Renal cortical epithelial cell (primary cell): ENCODE measurements around the gene PCNT. TPM values are rescaled to one million over a fixed set of nuclear protein-coding genes. Genes with fewer than 3 reads are reported as not detected.
"Not testable (repeated sequence)": the region's sequence is repeated elsewhere in the genome, so short reads cannot be mapped to it uniquely, and the experiment has no call there.

Source experiments
- DNase-seq: peaks from one replicate; pipeline ENCODE4 v3.0.0-alpha.2; 2011; ENCODE audit warnings: low read depth
- total RNA-seq: library from RNA; depleted of rRNA; stranded (reverse); fragments of >200 nt; gene quantifications from 2 replicates; pipeline ENCODE4 v1.2.3, GENCODE V29; 2014

PCNT gene
- total RNA-seq, 1 donor from 2014 or later: 27.1 TPM

DNA sequence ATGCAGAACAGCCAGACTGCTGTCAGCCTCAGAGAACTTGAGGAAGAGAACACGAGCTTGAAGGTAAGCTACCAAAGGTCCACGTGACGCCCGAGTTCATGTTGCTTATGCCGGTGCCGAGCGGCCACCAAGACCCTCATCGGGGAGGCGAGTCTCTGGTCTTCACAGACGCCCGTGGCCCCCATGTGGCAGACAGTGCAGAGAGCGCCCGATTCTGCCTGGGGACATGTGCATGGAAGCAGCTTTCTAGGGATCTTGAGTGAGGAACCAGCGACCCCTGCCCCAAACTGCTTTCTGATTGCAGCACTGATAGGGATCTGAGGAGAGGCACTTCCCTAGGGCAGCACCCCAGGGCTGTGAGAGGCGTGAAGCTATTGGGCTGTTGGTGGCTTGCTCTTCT is 78.5 kb downstream of the PCNT start:
- DNase-seq: no peak

DNA sequence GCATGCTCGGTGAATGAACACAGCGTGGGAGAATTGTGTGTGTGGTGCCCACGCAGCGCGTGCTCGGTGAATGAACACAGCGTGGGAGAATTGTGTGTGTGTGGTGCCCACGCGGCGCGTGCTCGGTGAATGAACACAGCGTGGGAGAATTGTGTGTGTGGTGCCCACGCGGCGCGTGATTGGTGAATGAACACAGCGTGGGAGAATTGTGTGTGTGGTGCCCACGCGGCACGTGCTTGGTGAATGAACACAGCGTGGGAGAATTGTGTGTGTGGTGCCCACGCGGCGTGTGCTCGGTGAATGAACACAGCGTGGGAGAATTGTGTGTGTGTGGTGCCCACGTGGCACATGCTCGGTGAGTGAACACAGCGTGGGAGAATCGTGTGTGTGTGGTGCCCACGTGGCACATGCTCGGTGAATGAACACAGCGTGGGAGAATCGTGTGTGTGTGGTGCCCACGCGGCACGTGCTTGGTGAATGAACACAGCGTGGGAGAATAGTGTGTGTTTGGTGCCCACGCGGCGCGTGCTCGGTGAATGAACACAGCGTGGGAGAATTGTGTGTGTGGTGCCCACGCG is 79.4 kb downstream of the PCNT start:
- DNase-seq: not testable (repeated sequence)

DNA sequence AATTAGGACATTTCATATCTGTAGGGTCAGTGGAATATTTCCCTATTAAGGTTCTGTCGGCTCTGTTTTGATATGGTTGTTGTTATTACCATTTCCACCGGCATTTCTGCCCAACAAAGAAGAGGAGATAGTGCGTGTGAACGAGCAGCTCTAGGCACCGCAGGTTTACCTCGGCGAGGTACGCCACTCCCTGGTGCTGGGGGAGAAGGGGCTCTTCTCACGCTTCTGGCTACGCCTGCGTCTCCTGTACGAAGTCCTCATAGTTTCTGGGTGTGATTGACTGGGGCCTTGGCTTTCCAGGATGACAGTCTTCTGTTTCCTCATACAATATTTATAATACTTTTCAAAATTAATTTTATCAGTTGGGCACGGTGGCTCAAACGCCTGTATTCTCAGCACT is 80.3 kb downstream of the PCNT start:
- no peak for DNase-seq

DNA sequence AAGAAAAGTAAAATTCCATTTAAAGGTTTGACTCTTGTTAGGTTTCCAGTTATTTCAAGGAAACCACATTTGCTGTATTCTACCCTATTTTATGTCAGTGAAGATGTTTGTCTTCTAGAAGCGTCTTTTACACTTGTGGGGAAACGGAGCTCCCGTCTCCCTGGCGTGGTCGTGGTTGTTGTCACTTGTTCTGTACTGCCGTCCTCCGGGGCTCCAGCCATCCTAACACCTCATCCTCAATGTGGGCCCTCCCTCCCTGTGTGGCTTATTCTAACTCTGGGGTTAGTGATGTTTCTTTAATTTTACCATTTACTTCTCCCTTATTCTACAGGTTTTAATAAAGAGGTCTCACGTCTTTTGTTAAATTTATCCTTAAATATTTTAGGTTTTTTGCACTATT is 82.0 kb downstream of the PCNT start:
- DNase-seq: no peak

DNA sequence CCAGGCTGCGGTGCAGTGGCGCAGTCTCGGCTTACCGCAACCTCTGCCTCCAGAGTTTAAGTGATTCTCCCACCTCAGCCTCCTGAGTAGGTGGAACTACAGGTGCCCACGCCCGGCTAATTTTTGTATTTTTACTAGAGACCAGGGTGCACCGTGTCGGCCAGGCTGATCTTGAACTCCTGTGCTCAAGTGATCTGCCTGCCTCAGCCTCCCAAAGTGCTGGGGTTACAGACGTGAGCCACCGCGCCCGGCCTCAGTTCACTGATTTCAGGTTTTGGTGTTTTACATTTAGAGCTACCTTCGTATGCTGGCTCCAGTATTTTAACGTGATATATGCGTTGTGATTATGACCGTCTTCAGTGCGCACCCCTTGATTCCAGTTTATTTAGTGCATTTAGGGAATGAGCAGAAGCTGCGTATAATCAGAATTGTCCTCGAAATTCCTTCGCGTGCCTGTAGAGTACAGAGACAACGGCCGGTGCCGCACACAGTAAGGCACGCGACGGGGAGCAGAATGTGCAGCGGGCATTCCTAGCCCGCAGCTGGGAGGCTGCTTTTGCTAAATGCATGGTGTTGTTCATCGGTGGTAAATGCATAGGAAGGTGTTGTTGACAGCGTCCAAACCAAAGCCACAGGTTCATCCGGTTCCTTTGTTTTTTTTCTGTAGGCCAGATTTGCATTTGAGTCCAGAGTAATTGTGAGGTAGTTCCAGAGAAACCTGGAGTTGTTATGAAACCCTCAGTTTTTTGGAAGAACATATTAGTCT is 85.9 kb downstream of the PCNT start:
- no peak for DNase-seq

DNA sequence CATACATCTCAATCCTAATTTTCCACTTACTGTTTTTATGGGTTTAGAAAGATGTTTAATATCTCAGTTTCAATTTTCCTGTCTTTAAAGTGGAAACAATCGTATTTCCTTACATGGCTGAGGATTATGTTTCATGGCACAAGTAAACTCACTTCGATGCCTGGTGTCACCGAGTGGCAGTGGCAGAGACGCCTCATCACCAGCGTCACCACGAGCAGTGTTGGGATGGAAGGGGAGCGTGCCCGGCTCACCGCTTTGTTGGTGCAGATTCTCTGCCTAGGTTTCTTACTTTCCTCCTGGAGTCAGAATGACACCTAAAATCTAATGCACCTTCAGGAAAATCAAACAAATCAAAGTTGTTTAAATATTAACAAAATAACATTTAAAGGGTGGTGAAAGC is 86.6 kb downstream of the PCNT start:
- no peak for DNase-seq

DNA sequence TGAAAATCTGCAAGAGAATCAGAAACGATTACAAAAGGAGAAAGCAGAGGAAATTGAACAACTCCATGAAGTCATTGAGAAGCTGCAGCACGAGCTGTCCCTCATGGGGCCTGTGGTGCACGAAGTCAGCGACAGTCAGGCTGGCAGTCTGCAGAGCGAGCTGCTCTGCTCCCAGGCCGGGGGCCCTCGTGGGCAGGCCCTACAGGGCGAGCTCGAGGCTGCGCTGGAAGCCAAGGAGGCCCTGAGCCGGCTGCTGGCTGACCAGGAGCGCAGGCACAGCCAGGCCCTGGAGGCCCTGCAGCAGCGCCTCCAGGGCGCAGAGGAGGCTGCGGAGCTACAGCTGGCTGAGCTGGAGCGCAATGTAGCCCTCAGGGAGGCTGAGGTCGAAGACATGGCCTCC is 87.3 kb downstream of the PCNT start:
- DNase-seq: no peak

DNA sequence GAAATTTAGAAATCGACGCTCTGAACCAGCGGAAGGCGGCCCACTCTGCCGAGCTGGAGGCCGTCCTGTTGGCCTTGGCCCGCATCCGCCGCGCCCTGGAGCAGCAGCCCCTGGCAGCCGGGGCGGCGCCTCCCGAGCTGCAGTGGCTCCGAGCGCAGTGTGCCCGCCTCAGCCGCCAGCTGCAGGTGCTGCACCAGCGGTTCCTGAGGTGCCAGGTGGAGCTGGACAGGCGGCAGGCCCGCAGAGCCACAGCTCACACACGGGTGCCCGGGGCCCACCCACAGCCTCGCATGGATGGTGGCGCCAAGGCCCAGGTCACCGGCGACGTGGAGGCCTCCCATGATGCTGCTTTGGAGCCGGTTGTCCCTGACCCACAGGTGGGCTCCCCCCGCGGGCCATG is 87.7 kb downstream of the PCNT start:
- DNase-seq: no peak

DNA sequence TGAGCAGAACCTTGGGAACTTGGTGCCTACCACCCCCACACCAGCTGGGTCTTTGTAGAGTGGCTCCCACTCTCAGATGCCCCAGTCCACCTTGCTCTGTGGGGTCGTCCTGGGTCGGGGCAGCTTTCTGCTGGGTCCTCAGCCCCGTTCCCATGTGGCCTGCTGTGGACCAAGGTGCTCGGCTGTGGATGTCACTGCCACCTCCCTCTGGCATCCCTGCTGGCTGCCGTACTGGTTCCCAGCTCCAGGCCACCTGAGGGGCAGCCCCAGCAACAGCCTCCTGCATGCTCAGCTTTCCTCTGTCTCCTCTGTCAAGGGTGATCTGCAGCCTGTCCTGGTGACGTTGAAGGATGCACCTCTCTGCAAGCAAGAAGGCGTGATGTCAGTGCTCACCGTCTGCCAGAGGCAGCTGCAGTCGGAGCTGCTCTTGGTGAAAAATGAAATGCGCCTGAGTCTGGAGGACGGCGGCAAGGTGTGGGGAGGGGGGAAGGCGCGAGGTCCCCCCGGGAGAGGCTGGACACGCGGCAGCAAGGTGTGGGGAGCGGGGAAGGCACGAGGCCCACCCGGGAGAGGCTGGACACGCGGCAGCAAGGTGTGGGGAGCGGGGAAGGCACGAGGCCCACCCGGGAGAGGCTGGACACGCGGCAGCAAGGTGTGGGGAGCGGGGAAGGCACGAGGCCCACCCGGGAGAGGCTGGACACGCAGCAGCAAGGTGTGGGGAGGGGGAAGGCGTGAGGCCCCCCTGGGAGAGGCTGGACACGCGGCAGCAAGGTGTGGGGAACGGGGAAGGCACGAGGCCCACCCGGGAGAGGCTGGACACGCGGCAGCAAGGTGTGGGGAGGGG is 88.8 kb downstream of the PCNT start:
- DNase-seq: no peak

DNA sequence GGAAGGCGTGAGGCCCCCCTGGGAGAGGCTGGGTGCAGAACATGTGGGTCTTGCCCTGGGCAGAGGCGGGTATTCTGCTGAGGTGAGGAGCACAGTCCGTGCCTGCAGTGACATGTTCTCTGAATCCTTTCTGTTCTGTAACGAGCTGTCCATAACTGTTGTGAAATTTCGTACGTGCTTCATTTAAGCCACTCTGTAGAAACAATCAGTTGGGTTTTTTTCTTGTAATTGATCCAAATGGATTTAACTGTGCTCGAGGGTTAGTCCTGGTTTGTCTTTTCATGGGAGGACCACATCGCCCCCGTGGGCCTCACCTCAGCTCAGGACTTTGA is 89.4 kb downstream of the PCNT start:
- no peak for DNase-seq

DNA sequence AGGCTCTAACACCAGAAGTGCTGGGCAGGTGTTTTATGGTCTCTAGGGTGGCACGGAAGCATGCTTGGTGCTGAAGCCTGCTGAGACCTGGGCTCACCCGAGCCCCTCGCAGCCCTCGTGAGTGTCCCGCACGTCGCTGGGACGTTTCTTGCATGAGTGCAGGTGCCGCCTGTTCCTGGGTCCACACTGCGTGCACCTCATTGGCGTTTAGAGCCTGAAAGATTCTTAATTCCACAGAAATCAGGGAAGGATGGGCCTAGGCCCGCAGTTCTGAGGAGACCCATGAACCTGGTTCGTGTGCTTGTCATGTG is 91.0 kb downstream of the PCNT start:
- DNase-seq: no peak

DNA sequence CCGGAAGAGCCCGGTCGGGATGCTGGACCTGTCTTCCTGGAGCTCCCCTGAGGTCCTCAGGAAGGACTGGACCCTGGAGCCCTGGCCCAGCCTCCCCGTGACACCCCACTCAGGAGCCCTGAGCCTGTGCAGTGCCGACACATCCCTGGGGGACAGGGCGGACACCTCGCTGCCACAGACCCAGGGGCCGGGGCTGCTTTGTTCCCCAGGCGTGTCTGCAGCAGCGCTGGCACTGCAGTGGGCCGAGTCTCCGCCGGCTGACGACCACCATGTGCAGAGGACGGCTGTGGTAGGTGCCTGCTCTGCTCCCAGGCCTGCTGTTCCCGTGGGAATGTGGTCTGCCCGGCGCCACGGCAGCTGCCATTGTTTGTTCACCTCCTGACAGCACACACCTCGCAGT is 92.6 kb downstream of the PCNT start:
- no peak for DNase-seq

DNA sequence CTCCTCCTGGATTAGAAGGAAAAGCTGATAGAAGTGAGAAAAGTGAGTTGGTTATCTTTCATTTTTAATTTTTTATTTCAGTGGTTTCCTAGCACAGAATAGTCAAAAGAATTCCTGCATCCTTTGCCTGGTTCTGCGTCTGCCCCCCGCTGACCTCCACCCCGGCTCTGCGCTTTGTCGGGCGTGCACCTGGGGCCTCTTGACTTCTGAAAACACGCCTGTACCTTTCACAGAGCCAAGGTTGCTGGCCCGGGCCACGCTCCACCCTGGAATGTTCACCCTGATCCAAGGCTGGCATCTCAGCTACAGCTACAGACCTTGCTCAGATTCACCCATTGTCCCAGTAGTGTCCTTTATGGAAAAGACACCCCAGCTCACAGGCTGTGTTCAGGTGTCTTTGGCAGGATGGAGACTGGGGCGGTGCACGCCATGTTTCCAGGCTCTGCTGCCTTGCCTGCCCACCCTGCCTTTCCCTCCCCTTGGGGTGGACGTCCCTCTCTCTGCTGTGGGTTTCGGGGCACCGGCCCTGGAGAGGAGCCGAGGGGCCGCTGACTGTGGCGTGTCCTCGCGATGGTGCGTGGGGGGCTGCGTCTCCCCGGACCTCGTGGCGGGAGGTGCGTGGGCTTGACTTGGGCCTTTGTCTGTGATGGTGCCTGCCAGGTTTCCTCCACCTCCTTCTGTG is 94.5 kb downstream of the PCNT start:
- no peak for DNase-seq

DNA sequence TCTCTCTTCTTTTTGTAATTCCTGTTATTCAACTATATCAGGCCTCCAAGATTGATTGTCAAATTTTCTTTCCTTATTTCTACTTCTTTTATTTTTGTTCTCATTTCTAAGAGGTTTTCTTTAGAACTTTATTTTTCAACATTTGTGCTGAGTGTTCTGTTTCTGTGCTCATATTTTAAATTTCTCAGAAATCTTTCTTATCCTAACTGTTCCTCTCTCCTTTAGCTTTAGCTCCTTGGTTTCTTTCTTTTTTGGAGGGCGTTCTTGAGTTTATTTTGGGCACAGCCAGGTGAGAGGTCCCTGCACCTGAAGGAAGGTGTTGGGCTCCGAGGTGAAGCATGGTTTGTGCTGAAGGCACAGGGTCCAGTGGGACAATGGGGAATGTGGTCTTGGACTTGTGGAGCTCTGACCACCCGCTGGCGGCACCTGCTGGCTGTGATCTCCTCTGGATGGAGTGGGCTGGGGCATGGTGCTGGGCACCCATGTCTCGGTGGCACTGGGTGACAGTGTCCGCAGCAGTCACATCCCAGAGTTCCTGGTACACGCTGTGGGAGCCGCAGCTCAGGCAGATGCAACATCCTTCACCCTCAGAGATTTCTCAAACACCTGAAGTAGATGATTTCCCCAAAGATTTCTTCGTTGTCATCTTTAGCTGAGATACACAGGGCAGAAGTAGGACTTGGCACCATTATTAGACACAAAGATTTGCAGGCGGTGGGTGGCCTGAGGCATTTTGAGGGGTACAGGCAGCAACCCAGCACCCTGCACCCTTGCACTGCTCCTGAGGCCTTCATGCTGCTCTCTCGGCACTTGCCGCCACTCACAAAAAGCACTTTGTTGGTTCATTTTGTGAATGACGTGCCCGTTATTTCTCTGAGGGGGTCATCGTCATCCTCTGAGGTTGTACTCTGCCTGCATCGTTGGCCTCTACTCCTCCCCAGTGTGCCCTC is 96.6 kb downstream of the PCNT start:
- no peak for DNase-seq

DNA sequence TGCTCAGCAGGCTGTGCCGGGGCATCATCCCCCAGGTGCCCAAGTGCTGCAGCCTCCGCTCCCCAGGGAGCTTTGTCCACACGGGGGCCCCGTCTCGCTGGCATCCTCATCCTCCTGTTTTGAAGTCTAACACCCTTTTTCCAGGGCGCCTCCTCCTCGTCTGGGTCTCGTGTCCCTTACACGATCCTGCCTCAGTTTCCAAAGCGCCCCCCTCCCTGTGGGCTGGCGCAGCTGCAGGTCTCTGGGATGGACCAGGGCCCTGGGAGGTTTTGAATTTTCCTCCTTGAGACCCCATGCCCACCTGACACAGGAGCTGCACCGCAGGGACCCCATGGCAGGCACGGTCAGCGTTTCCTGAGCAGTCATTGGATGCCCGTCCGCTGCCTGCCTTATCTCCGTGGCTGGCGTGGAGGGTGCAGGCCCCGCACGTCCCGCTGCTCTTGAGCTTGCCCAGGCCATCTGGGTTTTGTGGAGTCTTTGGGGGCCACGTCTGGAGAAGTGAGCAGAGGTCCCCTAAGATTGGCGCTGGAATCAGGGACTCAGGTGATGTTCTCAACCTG is 97.3 kb downstream of the PCNT start:
- no peak for DNase-seq

DNA sequence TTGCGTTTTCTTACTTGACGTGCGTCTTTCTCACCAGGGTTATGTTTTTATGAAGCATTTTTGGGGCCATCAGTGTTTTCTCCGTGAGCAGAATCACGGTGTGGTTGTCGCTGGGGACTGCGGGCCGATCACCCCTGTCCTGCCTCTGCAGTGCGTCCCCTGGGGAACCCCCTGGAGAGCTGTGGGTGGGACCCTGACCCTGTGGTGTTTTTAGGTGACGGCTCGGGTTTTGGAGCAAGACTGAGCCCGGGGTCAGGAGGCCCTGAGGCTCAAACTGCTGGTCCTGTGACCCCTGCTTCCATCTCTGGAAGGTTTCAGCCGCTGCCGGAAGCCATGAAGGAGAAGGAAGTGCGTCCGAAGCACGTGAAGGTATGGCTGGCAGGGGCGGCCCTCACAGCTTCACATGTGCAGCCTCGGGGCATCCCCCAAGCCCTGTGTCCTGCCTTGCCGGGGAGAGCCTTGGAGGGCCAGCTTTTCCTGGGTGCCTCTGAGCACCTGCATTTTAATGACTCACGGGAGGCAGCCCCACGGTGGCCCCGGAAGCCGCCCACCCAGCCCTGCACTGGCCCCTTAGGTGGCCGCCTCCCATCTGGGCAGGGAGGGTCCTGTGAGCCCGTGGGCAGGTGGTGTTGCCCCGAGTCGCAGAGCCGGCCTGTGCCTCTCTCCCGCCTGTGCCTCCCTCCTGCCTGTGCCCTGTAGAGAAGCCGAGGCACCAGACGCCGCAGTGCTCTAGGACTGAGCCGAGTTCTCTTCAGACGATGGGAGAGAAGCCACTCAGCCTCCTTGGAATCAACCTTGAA is 98.0 kb downstream of the PCNT start:
- DNase-seq: no peak

DNA sequence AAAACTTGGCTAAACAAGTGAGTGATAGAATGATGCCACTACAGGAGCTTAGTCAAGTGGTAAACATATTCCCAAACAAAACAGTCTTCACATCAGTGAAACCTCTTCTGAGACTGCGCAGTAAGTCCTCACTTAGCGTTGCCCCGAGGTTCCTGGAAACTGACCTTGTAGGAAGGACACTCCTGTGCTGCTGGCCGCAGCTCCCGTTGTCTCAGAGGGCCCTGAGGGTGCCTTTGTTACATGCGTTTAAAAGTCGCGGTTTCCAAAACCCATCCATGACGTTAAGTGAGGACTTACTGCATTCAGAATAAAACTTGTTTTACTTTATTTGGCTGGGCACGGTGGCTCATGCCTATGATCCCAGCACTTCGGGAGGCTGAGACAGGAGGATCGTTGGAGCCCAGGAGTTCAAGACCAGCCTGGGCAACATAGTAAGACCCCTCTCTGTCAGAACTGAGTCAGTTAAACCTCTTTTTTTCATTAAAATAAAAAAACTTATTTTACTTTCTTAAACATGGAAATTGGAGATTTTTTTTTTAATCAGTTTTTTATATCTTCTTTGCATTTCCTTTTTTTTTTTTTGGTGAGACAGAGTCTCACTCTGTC is 98.8 kb downstream of the PCNT start:
- no peak for DNase-seq

DNA sequence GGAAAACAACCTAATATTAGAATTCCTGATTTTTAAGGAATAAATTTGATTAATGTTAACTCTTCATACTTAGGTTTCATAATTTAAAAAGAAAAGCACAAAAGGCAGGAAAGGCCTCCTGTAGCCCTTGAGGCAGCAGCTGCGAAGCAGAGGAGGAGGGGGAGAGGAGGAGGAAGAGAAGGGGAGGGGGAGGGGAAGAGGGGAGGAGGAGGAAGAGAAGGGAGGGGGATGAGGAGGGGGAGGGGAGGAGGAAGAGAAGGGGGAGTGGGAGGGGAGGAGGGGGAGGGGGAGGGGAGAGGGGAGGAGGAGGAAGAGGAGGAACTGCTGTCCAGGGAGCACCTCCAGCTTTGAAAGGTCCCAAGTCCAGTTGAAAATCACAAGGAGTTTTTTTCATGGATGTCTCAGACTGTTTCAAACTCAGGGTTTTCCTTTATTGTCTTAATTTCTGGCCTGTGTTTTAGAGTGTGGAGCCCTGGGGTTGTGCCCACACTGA is 99.6 kb downstream of the PCNT start:
- no peak for DNase-seq

DNA sequence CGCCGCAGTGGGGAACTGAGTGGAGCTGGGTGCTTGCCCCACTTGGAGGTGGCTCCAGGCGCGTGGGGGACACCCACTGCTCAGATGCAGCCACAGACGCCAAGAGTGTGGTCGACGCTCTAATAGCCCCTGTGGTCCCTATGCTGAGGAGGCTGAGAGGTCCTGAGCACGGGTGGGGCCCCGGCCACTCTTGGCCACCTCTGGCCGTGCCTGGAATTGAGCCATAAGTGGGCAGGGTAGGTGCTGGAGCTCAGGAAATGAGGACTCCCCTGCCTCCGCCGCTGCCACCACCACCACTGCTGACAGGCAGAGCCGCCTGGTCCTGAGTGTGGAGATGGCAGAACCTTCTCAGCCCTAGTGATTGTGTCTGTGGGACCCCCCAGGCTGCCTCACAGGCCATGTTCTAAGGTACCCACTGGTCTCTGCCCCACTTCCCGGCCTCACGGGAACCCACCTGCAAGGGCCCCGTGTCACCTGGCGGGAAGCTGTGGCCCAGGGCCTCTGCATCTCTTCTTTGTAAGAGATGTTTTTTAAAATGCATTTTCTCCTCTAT is 100.2 kb downstream of the PCNT start:
- no peak for DNase-seq
